GM10248 (cell line): ENCODE data around the gene GAGE10.

Source experiments
- CTCF ChIA-PET: fragments of 300-600 bp; sonication (Branson Sonifier 250); formaldehyde crosslinking; extraction: SDS; loops from one replicate; lab custom pipeline; 2021; ENCODE audit warnings: antibody characterized with exemption; lab: Yijun Ruan, JAX
- POLR2A ChIA-PET: fragments of 350-650 bp; sonication (Branson Sonifier 250); formaldehyde crosslinking; extraction: SDS; loops from one replicate; lab custom pipeline; 2020; ENCODE audit warnings: antibody characterized with exemption; lab: Yijun Ruan, JAX
- DNase-seq: peaks from one replicate; pipeline ENCODE4 v3.0.0; 2012; ENCODE audit errors: extremely low spot score
- CTCF ChIP-seq: IDR thresholded peaks from 2 replicates; pipeline ENCODE4 v1.5.1; 2012; ENCODE audit warnings: mild to moderate bottlenecking, low read depth; ENCODE audit errors: extremely low read depth, missing control alignments, control extremely low read depth

Gene GAGE10

GRCh38 chrX:49276207-49276606 lies 27.2 kb upstream of the GAGE10 start:
- POLR2A ChIA-PET = no interaction called here
- no peak for TF ChIP-seq CTCF
- DNase-seq = no peak
- CTCF ChIA-PET = interaction anchor here (1.1 kb wide), 1 partner anchor 15 kb away, joined by 3 read pairs; no protein-coding TSS in a partner anchor

GRCh38 chrX:49276671-49277534 lies 26.5 kb upstream of the GAGE10 start:
- ChIA-PET CTCF (interaction anchor here (1.1 kb wide), 1 partner anchor 14 kb away, joined by 3 read pairs; no protein-coding TSS in a partner anchor), POLR2A (no interaction called here)
- no peak for TF ChIP-seq CTCF
- no peak for DNase-seq

GRCh38 chrX:49277535-49277830 lies 26.0 kb upstream of the GAGE10 start:
- POLR2A ChIA-PET = no interaction called here

GRCh38 chrX:49278081-49278480 lies 25.4 kb upstream of the GAGE10 start:
- no peak for TF ChIP-seq CTCF
- POLR2A ChIA-PET = no interaction called here
- DNase-seq = no peak
- CTCF ChIA-PET = no interaction called here

More at GRCh38 chrX:49277535-49277830, 26.0 kb upstream of the GAGE10 start:
- DNase-seq = no peak
- no peak for TF ChIP-seq CTCF
- CTCF ChIA-PET = no interaction called here

- DNase-seq = no peak
- ChIA-PET POLR2A (no interaction called here), CTCF (no interaction called here)
- TF ChIP-seq CTCF = no peak
Measured at GRCh38 chrX:49282647-49283011, 20.8 kb upstream of the GAGE10 start.

- ChIA-PET POLR2A (no interaction called here), CTCF (interaction anchor here (1.0 kb wide), 1 partner anchor 91 kb away, joined by 3 read pairs; no protein-coding TSS in a partner anchor)
- no peak for DNase-seq
- TF ChIP-seq CTCF = no peak
Measured at GRCh38 chrX:49284212-49284611, 19.2 kb upstream of the GAGE10 start.
